DND-41 (cell line): ENCODE measurements around the gene MAPK14.

Experiments used
- ATAC-seq: fragments of 200-7000 bp; cut with Tn5 transposase; 3 replicates; pipeline ENCODE4 v1.9.1; 2021; ENCODE audit warnings: low read depth; ENCODE audit not compliant: insufficient read depth
- DNase-seq: peaks from one replicate; pipeline ENCODE4 v3.0.0-alpha.2; 2020
- H2AFZ ChIP-seq: 2 replicates; pipeline ENCODE4 v1.6.0; 2012; ENCODE audit warnings: low read depth, low read length
- H3K27ac ChIP-seq: 2 replicates; pipeline ENCODE4 v1.5.1; 2012; ENCODE audit warnings: low read length, inconsistent platforms
- H3K27me3 ChIP-seq: fragments of 200-600 bp; sonication (generic); 2 replicates; pipeline ENCODE4 v1.6.0; 2012; ENCODE audit warnings: low read length, mild to moderate bottlenecking, inconsistent platforms; ENCODE audit not compliant: insufficient read depth, poor library complexity
- H3K36me3 ChIP-seq: 2 replicates; pipeline ENCODE4 v1.5.1; 2012; ENCODE audit warnings: low read length, inconsistent platforms; ENCODE audit not compliant: insufficient read depth
- H3K4me1 ChIP-seq: 2 replicates; pipeline ENCODE4 v1.5.1; 2012; ENCODE audit warnings: mild to moderate bottlenecking, low read length; ENCODE audit not compliant: insufficient read depth
- H3K4me2 ChIP-seq: 2 replicates; pipeline ENCODE4 v1.6.0; 2012; ENCODE audit warnings: mild to moderate bottlenecking, moderate library complexity, low read length, inconsistent platforms; ENCODE audit not compliant: insufficient read depth
- H3K4me3 ChIP-seq, 2 experiments: fragments of 200-600 bp in 1 of 2; shearing (Covaris generic) in 1 of 2; 2 replicates each; pipeline ENCODE4 v1.5.1; 2012 to 2016; ENCODE audit warnings: inconsistent platforms in 2 of 2, low read length in 2 of 2, mild to moderate bottlenecking in 2 of 2, low read depth in 1 of 2, moderate library complexity in 1 of 2
- H3K79me2 ChIP-seq: 2 replicates; pipeline ENCODE4 v1.6.0; 2012; ENCODE audit warnings: low read length, inconsistent platforms; ENCODE audit not compliant: insufficient read depth
- H3K9ac ChIP-seq: 2 replicates; pipeline ENCODE4 v1.6.0; 2012; ENCODE audit warnings: low read depth, mild to moderate bottlenecking, inconsistent platforms, low read length, moderate library complexity
- H3K9me3 ChIP-seq: 2 replicates; pipeline ENCODE4 v1.5.1; 2012; ENCODE audit warnings: low read length, moderate library complexity, mild to moderate bottlenecking, inconsistent platforms; ENCODE audit not compliant: insufficient read depth, severe bottlenecking
- H4K20me1 ChIP-seq: 2 replicates; pipeline ENCODE4 v1.6.0; 2012; ENCODE audit warnings: low read length; ENCODE audit not compliant: insufficient read depth
- CTCF ChIP-seq: IDR thresholded peaks from 2 replicates; pipeline ENCODE4 v1.5.1; 2012; ENCODE audit warnings: borderline replicate concordance, low read length, moderate library complexity, mild to moderate bottlenecking; ENCODE audit not compliant: poor library complexity, severe bottlenecking; ENCODE audit errors: extremely low read depth
- EZH2 ChIP-seq: IDR thresholded peaks from 3 replicates; pipeline ENCODE4 v1.6.1; 2012; ENCODE audit warnings: borderline replicate concordance, low read depth, mild to moderate bottlenecking, moderate library complexity, low read length, inconsistent platforms; ENCODE audit not compliant: severe bottlenecking

MAPK14 gene

GRCh38 chr6:36098253-36098919, 70.8 kb downstream of the MAPK14 start:
- Histone ChIP-seq H3K4me1 (peaks cover 6% of the 10 kb centered on the region; the same call in 1 of the 2 replicates), H3K36me3 (peaks cover 40% of the 10 kb centered on the region), H3K4me2 (no peak overlapping the region), H3K9me3 (no peaks in the 10 kb centered on the region), H3K9ac (no peak overlapping the region), H3K27me3 (no peaks in the 10 kb centered on the region), H2AFZ (no peak overlapping the region), H3K27ac (no peak overlapping the region), H4K20me1 (no peaks in the 10 kb centered on the region), H3K4me3 (no peak overlapping the region), H3K79me2 (no peaks in the 10 kb centered on the region)
- TF ChIP-seq CTCF, result no peak
- no peak for TF ChIP-seq EZH2
- no peak for DNase-seq
- no peak for ATAC-seq

GRCh38 chr6:36098920-36099647, 71.5 kb downstream of the MAPK14 start:
- no peaks in the 10 kb centered on the region for H3K27me3 ChIP-seq
- H3K4me3 ChIP-seq, result no peak overlapping the region
- TF ChIP-seq EZH2, result no peak
- no peak for TF ChIP-seq CTCF
- peaks cover 6% of the 10 kb centered on the region; the same call in 1 of the 2 replicates for H3K4me1 ChIP-seq
- peaks cover 47% of the 10 kb centered on the region for H3K36me3 ChIP-seq
- no peak overlapping the region for H2AFZ ChIP-seq
- H3K9me3 ChIP-seq, result no peaks in the 10 kb centered on the region
- H3K79me2 ChIP-seq, result no peaks in the 10 kb centered on the region
- DNase-seq, result no peak
- no peaks in the 10 kb centered on the region for H4K20me1 ChIP-seq
- peak; percentile 32; the same call in 1 of the 3 replicates for ATAC-seq
- no peak overlapping the region for H3K4me2 ChIP-seq
- no peak overlapping the region for H3K9ac ChIP-seq
- H3K27ac ChIP-seq, result no peak overlapping the region

GRCh38 chr6:36099869-36100483, 72.4 kb downstream of the MAPK14 start:
- no peaks in the 10 kb centered on the region for H3K9me3 ChIP-seq
- 0 out of 2 replicates have a peak, but pooled peaks cover 1% of the 10 kb centered on the region for H3K4me1 ChIP-seq
- ATAC-seq (peak; percentile 51), DNase-seq (no peak)
- TF ChIP-seq CTCF (no peak), EZH2 (no peak)
- peaks cover 53% of the 10 kb centered on the region for H3K36me3 ChIP-seq
- H3K4me3 ChIP-seq, result no peak overlapping the region
- no peak overlapping the region for H3K9ac ChIP-seq
- no peaks in the 10 kb centered on the region for H4K20me1 ChIP-seq
- no peak overlapping the region for H3K4me2 ChIP-seq
- H3K79me2 ChIP-seq, result no peaks in the 10 kb centered on the region
- H2AFZ ChIP-seq, result no peak overlapping the region
- no peak overlapping the region for H3K27ac ChIP-seq
- H3K27me3 ChIP-seq, result no peaks in the 10 kb centered on the region
